GM12891 (cell line): ENCODE data around the gene GRM1.

Experiments
- PAX5 ChIP-seq: IDR thresholded peaks from 2 replicates; pipeline ENCODE4 v1.6.1; 2011; ENCODE audit warnings: low read length, moderate library complexity, mild to moderate bottlenecking; ENCODE audit not compliant: insufficient read depth, severe bottlenecking
- POLR2A ChIP-seq: IDR thresholded peaks from 2 replicates; pipeline ENCODE4 v1.6.1; 2011; ENCODE audit warnings: low read depth, low read length, control low read depth
- POLR2AphosphoS5 ChIP-seq: IDR thresholded peaks from 2 replicates; pipeline ENCODE4 v1.6.1; 2011; ENCODE audit warnings: low read depth, low read length, control low read depth
- SPI1 ChIP-seq: IDR thresholded peaks from 2 replicates; pipeline ENCODE4 v1.6.1; 2011; ENCODE audit warnings: low read depth, low read length, control low read depth
- TAF1 ChIP-seq: IDR thresholded peaks from 2 replicates; pipeline ENCODE4 v1.6.1; 2011; ENCODE audit warnings: low read depth, low read length, control low read depth

GRCh38 chr6:146103416-146104072, 74.7 kb downstream of the GRM1 start:
- TF ChIP-seq POLR2A: no peak
- no peak for TF ChIP-seq PAX5
- TF ChIP-seq TAF1: no peak
- TF ChIP-seq POLR2AphosphoS5: no peak
- TF ChIP-seq SPI1: no peak
